Peyer's patch (tissue), 4 donors: ENCODE measurements around the gene MAPK10.

Source experiments
- POLR2A ChIP-seq, 2 donors: fragments of 450-650 bp; IDR thresholded peaks; one replicate each; pipeline ENCODE4 v1.5.1; 2017; ENCODE audit warnings: antibody characterized with exemption in 2 of 2, mild to moderate bottlenecking in 2 of 2, moderate library complexity in 2 of 2
- TF ChIP-seq, protein P1 (sequence below), 6 experiments: fragments of 450-650 bp in 4 of 6; fragments of 200-600 bp in 2 of 6; sonication (generic) in 1 of 6; IDR thresholded peaks; one replicate each; pipeline ENCODE4 v1.5.1; 2017 to 2019; ENCODE audit warnings: antibody characterized with exemption in 6 of 6, mild to moderate bottlenecking in 3 of 6, moderate library complexity in 1 of 6

DNA sequence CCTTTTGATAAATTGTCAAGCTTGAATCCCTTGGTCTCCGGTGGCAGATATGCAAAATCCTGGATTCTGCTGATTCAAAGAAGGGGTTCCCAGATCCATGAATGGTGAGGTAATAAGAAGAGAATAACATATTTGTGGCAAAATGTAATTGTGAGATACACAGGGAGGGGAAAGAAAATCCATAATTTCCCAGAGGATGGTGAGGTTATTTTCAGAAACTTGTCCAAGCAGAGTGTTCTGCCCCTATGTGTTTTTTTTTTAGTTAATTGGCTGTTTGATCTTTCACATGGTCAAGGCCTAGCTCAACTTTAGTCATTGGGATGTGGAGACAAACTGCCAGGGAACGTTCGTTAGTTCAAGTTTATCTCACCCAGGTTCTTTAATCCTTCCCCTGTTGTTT is 408.8 kb downstream of the MAPK10 start:
- no peak for TF ChIP-seq POLR2A (IDR thresholded peaks at IDR 0.05)
- TF ChIP-seq, protein P1, sequence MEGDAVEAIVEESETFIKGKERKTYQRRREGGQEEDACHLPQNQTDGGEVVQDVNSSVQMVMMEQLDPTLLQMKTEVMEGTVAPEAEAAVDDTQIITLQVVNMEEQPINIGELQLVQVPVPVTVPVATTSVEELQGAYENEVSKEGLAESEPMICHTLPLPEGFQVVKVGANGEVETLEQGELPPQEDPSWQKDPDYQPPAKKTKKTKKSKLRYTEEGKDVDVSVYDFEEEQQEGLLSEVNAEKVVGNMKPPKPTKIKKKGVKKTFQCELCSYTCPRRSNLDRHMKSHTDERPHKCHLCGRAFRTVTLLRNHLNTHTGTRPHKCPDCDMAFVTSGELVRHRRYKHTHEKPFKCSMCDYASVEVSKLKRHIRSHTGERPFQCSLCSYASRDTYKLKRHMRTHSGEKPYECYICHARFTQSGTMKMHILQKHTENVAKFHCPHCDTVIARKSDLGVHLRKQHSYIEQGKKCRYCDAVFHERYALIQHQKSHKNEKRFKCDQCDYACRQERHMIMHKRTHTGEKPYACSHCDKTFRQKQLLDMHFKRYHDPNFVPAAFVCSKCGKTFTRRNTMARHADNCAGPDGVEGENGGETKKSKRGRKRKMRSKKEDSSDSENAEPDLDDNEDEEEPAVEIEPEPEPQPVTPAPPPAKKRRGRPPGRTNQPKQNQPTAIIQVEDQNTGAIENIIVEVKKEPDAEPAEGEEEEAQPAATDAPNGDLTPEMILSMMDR (IDR thresholded peaks at IDR 0.05) = no peak
